ENCODE data around the gene STRN3. TPM values are rescaled to one million over a fixed set of nuclear protein-coding genes. Genes with fewer than 3 reads are reported as not detected.

Gene STRN3
- total RNA-seq, 4 donors from 2014 or later, result 11.6 to 47.7 (median 38.9) TPM

GRCh38 chr14:30872602-30873001 is 153.6 kb downstream of the STRN3 start:
- H3K27me3 ChIP-seq, result peaks cover 10 to 77% (median 20%) of the 10 kb centered on the region in 4 donors
- WGBS, 2 donors, result 91 to 100% methylated on average over 1 of the region's 1 CpG
- no peaks in the 10 kb centered on the region for H3K9me3 ChIP-seq
- H3K4me1 ChIP-seq, result peaks cover 11 to 22% (median 14%) of the 10 kb centered on the region in 3 donors
- TF ChIP-seq POLR2A (IDR thresholded peaks at IDR 0.05), result no peak
- TF ChIP-seq, protein P1, sequence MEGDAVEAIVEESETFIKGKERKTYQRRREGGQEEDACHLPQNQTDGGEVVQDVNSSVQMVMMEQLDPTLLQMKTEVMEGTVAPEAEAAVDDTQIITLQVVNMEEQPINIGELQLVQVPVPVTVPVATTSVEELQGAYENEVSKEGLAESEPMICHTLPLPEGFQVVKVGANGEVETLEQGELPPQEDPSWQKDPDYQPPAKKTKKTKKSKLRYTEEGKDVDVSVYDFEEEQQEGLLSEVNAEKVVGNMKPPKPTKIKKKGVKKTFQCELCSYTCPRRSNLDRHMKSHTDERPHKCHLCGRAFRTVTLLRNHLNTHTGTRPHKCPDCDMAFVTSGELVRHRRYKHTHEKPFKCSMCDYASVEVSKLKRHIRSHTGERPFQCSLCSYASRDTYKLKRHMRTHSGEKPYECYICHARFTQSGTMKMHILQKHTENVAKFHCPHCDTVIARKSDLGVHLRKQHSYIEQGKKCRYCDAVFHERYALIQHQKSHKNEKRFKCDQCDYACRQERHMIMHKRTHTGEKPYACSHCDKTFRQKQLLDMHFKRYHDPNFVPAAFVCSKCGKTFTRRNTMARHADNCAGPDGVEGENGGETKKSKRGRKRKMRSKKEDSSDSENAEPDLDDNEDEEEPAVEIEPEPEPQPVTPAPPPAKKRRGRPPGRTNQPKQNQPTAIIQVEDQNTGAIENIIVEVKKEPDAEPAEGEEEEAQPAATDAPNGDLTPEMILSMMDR (IDR thresholded peaks at IDR 0.05), result no peak
- intact Hi-C loops (cut with DNase I), result no loop called here
- H3K4me3 ChIP-seq, result no peak overlapping the region
- no peaks in the 10 kb centered on the region for H3K36me3 ChIP-seq
- DNase-seq, result no peak
- no peak overlapping the region for H3K27ac ChIP-seq

DNA sequence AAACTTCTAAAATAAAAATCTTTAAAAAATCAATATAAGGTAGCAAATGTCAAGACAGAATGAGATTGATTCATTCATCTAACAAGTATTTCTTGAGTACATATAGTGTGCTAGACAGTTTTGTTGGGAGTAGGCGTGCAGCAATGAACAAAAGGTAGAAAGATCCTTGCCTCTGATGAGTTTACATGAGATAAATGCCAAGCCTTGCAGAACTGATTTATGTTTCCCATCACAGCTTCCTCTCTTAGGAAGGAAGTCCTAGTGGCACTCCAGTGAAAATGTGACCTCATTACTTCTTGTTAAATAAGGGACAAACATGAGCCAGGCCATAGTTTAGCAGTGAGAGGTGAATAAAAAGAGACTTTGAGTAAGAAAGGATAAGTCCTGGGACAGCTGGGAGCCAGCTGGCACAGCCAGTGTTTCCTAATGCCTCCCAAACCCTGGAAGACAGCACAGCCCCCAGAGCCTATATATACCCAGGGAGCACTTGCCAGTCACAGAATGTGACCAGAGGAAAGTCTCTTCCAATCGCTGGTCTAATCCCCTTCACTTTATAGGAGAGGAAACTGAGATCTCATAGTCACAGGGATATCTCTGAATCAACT is 156.5 kb downstream of the STRN3 start:
- no peak for DNase-seq
- H3K27me3 ChIP-seq, result peaks cover 3 to 48% (median 9%) of the 10 kb centered on the region in 4 donors
- peaks cover 3 to 10% (median 6%) of the 10 kb centered on the region in 3 donors for H3K4me1 ChIP-seq
- TF ChIP-seq, protein P1 (IDR thresholded peaks at IDR 0.05), result no peak
- no peak for TF ChIP-seq POLR2A (IDR thresholded peaks at IDR 0.05)
- intact Hi-C loops (cut with DNase I), result no loop called here
- WGBS, 2 donors, result 85 to 86% methylated on average over 2 of the region's 2 CpGs
- no peak overlapping the region for H3K27ac ChIP-seq
- no peak overlapping the region for H3K4me3 ChIP-seq
- H3K36me3 ChIP-seq, result no peaks in the 10 kb centered on the region
- H3K9me3 ChIP-seq, result no peaks in the 10 kb centered on the region

DNA sequence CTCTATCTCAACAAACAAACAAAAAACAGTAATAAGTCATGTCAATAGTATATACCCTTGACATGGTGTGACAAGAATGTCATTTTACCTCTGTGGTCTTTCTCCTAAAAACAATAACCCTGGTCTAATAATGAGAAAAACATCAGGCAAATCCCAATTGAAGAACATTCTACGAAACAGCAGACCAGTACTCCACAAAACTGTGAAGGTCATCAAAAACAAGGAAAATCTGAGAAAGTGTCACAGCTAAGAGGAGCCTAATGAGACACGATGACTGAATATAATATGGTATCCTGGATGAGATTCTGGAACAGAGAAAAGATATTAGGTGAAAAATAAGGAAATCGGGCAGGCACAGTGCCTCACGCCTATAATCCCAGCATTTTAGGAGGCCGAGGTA is 157.4 kb downstream of the STRN3 start:
- 90 to 92% methylated on average over 5 of the region's 5 CpGs for WGBS, 2 donors
- H3K4me1 ChIP-seq, result peaks cover 0 to 1% (median 0%) of the 10 kb centered on the region in 3 donors
- no peak overlapping the region for H3K27ac ChIP-seq
- no peaks in the 10 kb centered on the region for H3K9me3 ChIP-seq
- H3K4me3 ChIP-seq, result no peak overlapping the region
- TF ChIP-seq, protein P1 (IDR thresholded peaks at IDR 0.05), result no peak
- H3K27me3 ChIP-seq, result peaks cover 0 to 40% (median under 1%) of the 10 kb centered on the region in 4 donors
- DNase-seq, result no peak
- H3K36me3 ChIP-seq, result no peaks in the 10 kb centered on the region
- intact Hi-C loops (cut with DNase I), result no loop called here

GRCh38 chr14:30864934-30865333 is 161.2 kb downstream of the STRN3 start:
- Histone ChIP-seq H3K27ac (no peak overlapping the region), H3K4me3 (no peak overlapping the region), H3K9me3 (no peaks in the 10 kb centered on the region), H3K4me1 (no peaks in the 10 kb centered on the region), H3K27me3 (peaks cover 0 to 24% (median 0%) of the 10 kb centered on the region in 4 donors), H3K36me3 (no peaks in the 10 kb centered on the region)
- intact Hi-C loops (cut with DNase I), result no loop called here
- TF ChIP-seq, protein P1 (IDR thresholded peaks at IDR 0.05), result no peak
- TF ChIP-seq POLR2A (IDR thresholded peaks at IDR 0.05), result no peak
- no peak for DNase-seq
- WGBS, 2 donors, result 64 to 82% methylated on average over 5 of the region's 5 CpGs

DNA sequence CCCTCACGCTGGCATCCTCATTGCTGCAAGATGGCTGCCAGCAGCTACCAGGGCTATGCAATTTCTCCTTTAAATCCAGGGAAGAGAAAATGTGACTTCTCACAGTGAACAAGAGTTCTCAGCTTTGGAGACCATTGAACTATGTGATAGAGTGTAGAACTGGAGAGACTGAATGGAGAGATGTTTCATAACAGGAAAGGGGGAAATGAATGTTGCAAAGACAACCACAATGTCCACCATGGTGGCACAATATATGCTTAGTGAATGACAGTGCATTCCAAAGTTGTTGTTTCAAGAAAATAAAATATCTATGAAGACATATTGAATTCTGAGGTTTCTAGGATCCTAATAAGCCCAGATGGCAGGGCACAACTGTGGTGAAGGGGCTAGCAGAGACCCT is 165.0 kb downstream of the STRN3 start:
- H3K27ac ChIP-seq, result no peak overlapping the region
- WGBS, 2 donors, result 67 to 88% methylated on average over 1 of the region's 1 CpG
- no peaks in the 10 kb centered on the region for H3K9me3 ChIP-seq
- no peak overlapping the region for H3K4me3 ChIP-seq
- no peak for DNase-seq
- no peaks in the 10 kb centered on the region for H3K36me3 ChIP-seq
- H3K4me1 ChIP-seq, result no peaks in the 10 kb centered on the region
- intact Hi-C loops (cut with DNase I), result no loop called here
- H3K27me3 ChIP-seq, result peaks cover 0 to 26% (median 0%) of the 10 kb centered on the region in 4 donors
- TF ChIP-seq POLR2A (IDR thresholded peaks at IDR 0.05), result no peak
- TF ChIP-seq, protein P1 (IDR thresholded peaks at IDR 0.05), result no peak

All from esophagus squamous epithelium (tissue), 5 donors.